IMR-90 (cell line): ENCODE data around the gene NOS3. TPM values are rescaled to one million over a fixed set of nuclear protein-coding genes. Genes with fewer than 3 reads are reported as not detected.

Experiments
- ATAC-seq: fragments of 200-7000 bp; cut with Tn5 transposase; 2 replicates; pipeline ENCODE4 v1.9.1; 2020; ENCODE audit warnings: low read depth, mild to moderate bottlenecking, moderate library complexity
- BruUV-seq: library from RNA; stranded (reverse); fragments of 400-500 nt; replicated peaks from 2 replicates; lab custom pipeline; 2021; lab: Mats Ljungman, UMichigan
- CTCF ChIA-PET: fragments of 300-600 bp; formaldehyde crosslinking; extraction: SDS; loops from one replicate; lab custom pipeline; 2021; ENCODE audit warnings: antibody characterized with exemption; lab: Yijun Ruan, JAX
- POLR2A ChIA-PET: fragments of 300-600 bp; sonication (Branson Sonifier 250); formaldehyde crosslinking; loops from one replicate; lab custom pipeline; 2022; ENCODE audit warnings: antibody characterized with exemption; ENCODE audit not compliant: unreplicated experiment; lab: Charles Lee
- DNase-seq: peaks from one replicate; pipeline ENCODE4 v3.0.0; 2013
- H2AFZ ChIP-seq: replicated peaks from 2 replicates; pipeline ENCODE3; 2013; ENCODE audit warnings: low read length, mild to moderate bottlenecking; ENCODE audit not compliant: poor library complexity
- H2AK5ac ChIP-seq: 2 replicates; pipeline ENCODE4 v1.6.1; 2013; ENCODE audit warnings: low read depth, low read length, inconsistent platforms
- H2AK9ac ChIP-seq: replicated peaks from 2 replicates; pipeline ENCODE3; 2013; ENCODE audit warnings: mild to moderate bottlenecking, low read depth, low read length, moderate library complexity; ENCODE audit not compliant: poor library complexity
- H2BK120ac ChIP-seq: 2 replicates; pipeline ENCODE4 v1.6.1; 2013; ENCODE audit warnings: low read depth, low read length, inconsistent platforms
- H2BK15ac ChIP-seq: 3 replicates; pipeline ENCODE4 v1.6.1; 2013; ENCODE audit warnings: low read depth, low read length, inconsistent platforms
- H2BK20ac ChIP-seq: 2 replicates; pipeline ENCODE4 v1.6.1; 2013; ENCODE audit warnings: low read depth, mild to moderate bottlenecking, inconsistent platforms, low read length, moderate library complexity
- H2BK5ac ChIP-seq: 2 replicates; pipeline ENCODE4 v1.6.1; 2013; ENCODE audit warnings: mild to moderate bottlenecking, low read depth, low read length, inconsistent platforms; ENCODE audit not compliant: poor library complexity, severe bottlenecking
- H3K14ac ChIP-seq: replicated peaks from 2 replicates; pipeline ENCODE4 v1.6.1; 2013; ENCODE audit warnings: low read depth, low read length, inconsistent platforms
- H3K18ac ChIP-seq: 2 replicates; pipeline ENCODE4 v1.6.1; 2013; ENCODE audit warnings: low read depth, low read length, control low read depth
- H3K23ac ChIP-seq: 2 replicates; pipeline ENCODE4 v1.6.1; 2013; ENCODE audit warnings: low read depth, low read length, inconsistent platforms
- H3K27ac ChIP-seq: 2 replicates; pipeline ENCODE4 v1.5.1; 2013; ENCODE audit warnings: mild to moderate bottlenecking, control low read depth, low read length; ENCODE audit not compliant: insufficient read depth
- H3K27me3 ChIP-seq: 2 replicates; pipeline ENCODE4 v1.6.1; 2013; ENCODE audit warnings: low read length; ENCODE audit not compliant: control insufficient read depth, insufficient read depth
- H3K36me3 ChIP-seq: 2 replicates; pipeline ENCODE4 v1.6.1; 2013; ENCODE audit warnings: low read length, mixed read lengths; ENCODE audit not compliant: control insufficient read depth, insufficient read depth
- H3K4ac ChIP-seq: 2 replicates; pipeline ENCODE4 v1.6.1; 2013; ENCODE audit warnings: low read depth, low read length, inconsistent platforms
- H3K4me1 ChIP-seq: 2 replicates; pipeline ENCODE4 v1.6.1; 2013; ENCODE audit warnings: low read length, mixed read lengths; ENCODE audit not compliant: control insufficient read depth, insufficient read depth
- H3K4me2 ChIP-seq: 2 replicates; pipeline ENCODE4 v1.6.1; 2013; ENCODE audit warnings: low read depth, mild to moderate bottlenecking, control low read depth, low read length, moderate library complexity
- H3K4me3 ChIP-seq: 2 replicates; pipeline ENCODE4 v1.5.1; 2013; ENCODE audit warnings: low read depth, mild to moderate bottlenecking, control low read depth, low read length, moderate library complexity; ENCODE audit not compliant: insufficient read depth
- H3K56ac ChIP-seq: 2 replicates; pipeline ENCODE4 v1.6.1; 2013; ENCODE audit warnings: low read length, inconsistent platforms; ENCODE audit not compliant: insufficient read depth; ENCODE audit errors: extremely low read depth
- H3K79me1 ChIP-seq, 2 experiments: 2 replicates each; pipeline ENCODE4 v1.6.1; 2013; ENCODE audit warnings: low read length in 2 of 2, inconsistent platforms in 1 of 2, low read depth in 1 of 2
- H3K9ac ChIP-seq: 2 replicates; pipeline ENCODE4 v1.6.1; 2013; ENCODE audit warnings: low read depth, low read length, control low read depth
- H3K9me1 ChIP-seq: 2 replicates; pipeline ENCODE4 v1.6.1; 2013; ENCODE audit warnings: low read length, inconsistent platforms; ENCODE audit not compliant: insufficient read depth
- H3K9me3 ChIP-seq: 2 replicates; pipeline ENCODE4 v1.6.1; 2013; ENCODE audit warnings: low read length; ENCODE audit not compliant: control insufficient read depth, insufficient read depth
- H4K20me1 ChIP-seq: 2 replicates; pipeline ENCODE4 v1.6.1; 2013; ENCODE audit warnings: low read length, inconsistent platforms; ENCODE audit not compliant: insufficient read depth
- H4K5ac ChIP-seq: 2 replicates; pipeline ENCODE4 v1.6.1; 2013; ENCODE audit warnings: mild to moderate bottlenecking, low read depth, low read length, control low read depth
- H4K8ac ChIP-seq, 2 experiments: 2 replicates each; pipeline ENCODE4 v1.6.1; 2013; ENCODE audit warnings: low read depth in 2 of 2, low read length in 2 of 2, control low read depth in 1 of 2, inconsistent platforms in 1 of 2
- H4K91ac ChIP-seq: 2 replicates; pipeline ENCODE4 v1.6.1; 2013; ENCODE audit warnings: low read depth, low read length, inconsistent platforms; ENCODE audit not compliant: insufficient read depth
- BHLHE40 ChIP-seq: fragments of 150-350 bp; IDR thresholded peaks from 2 replicates; pipeline ENCODE4 v1.6.1; 2016; ENCODE audit warnings: mild to moderate bottlenecking, low read depth, low read length
- CEBPB ChIP-seq: IDR thresholded peaks from 2 replicates; pipeline ENCODE4 v1.6.1; 2012; ENCODE audit warnings: low read depth, low read length, improper control_type of control experiment
- CHD1 ChIP-seq: IDR thresholded peaks from 2 replicates; pipeline ENCODE4 v1.6.1; 2012; ENCODE audit warnings: low read depth, low read length, improper control_type of control experiment
- CTCF ChIP-seq: conservative IDR thresholded peaks from 2 replicates; pipeline ENCODE4 v1.5.1; 2012; ENCODE audit warnings: mild to moderate bottlenecking, low read depth, low read length, improper control_type of control experiment
- FOS ChIP-seq: fragments of 150-350 bp; IDR thresholded peaks from 2 replicates; pipeline ENCODE4 v1.6.1; 2016; ENCODE audit warnings: low read depth, low read length
- MAFK ChIP-seq: IDR thresholded peaks from 2 replicates; pipeline ENCODE4 v1.6.1; 2012; ENCODE audit warnings: low read depth, low read length, improper control_type of control experiment
- MAZ ChIP-seq: IDR thresholded peaks from 2 replicates; pipeline ENCODE4 v1.6.1; 2012; ENCODE audit warnings: low read depth, mild to moderate bottlenecking, low read length, improper control_type of control experiment, moderate library complexity, borderline replicate concordance
- MXI1 ChIP-seq: IDR thresholded peaks from 2 replicates; pipeline ENCODE4 v1.6.1; 2012; ENCODE audit warnings: low read depth, mild to moderate bottlenecking, low read length, moderate library complexity, borderline replicate concordance
- NFE2L2 ChIP-seq: fragments of 150-350 bp; IDR thresholded peaks from 2 replicates; pipeline ENCODE4 v1.6.1; 2016; ENCODE audit warnings: low read depth, mild to moderate bottlenecking, low read length
- POLR2A ChIP-seq: IDR thresholded peaks from 2 replicates; pipeline ENCODE4 v1.6.1; 2012; ENCODE audit warnings: mild to moderate bottlenecking, low read depth, low read length
- RAD21 ChIP-seq: IDR thresholded peaks from 2 replicates; pipeline ENCODE4 v1.6.1; 2012; ENCODE audit warnings: low read length, improper control_type of control experiment
- RCOR1 ChIP-seq: IDR thresholded peaks from 2 replicates; pipeline ENCODE4 v1.6.1; 2012; ENCODE audit warnings: mild to moderate bottlenecking, low read length, improper control_type of control experiment; ENCODE audit not compliant: insufficient replicate concordance
- RFX5 ChIP-seq: IDR thresholded peaks from 2 replicates; pipeline ENCODE4 v1.8.0; 2012; ENCODE audit warnings: low read depth, mild to moderate bottlenecking, low read length, moderate library complexity
- WGBS, 2 experiments: methylation state at CpG; one replicate each; pipeline versions ENCODE4 v1.1.5 to v1.1.7; 2013; ENCODE audit warnings: missing lambda C conversion rate in 2 of 2; ENCODE audit not compliant: insufficient read length in 1 of 2; ENCODE audit errors: extremely low coverage in 2 of 2; 5-methylcytosine and 5-hydroxymethylcytosine counted together
- dilution Hi-C: fragments of 300-500 bp; cut with HindIII; formaldehyde crosslinking; loops from one replicate; pipeline ENCODE4 v1.14.3; 2018; ENCODE audit warnings: low sequenced_read_pairs; ENCODE audit not compliant: unreplicated experiment
- in situ Hi-C: fragments of 300-500 bp; cut with MboI; formaldehyde crosslinking; loops from 3 replicates; pipeline ENCODE4 v1.14.3; 2019; ENCODE audit warnings: low sequenced_read_pairs, inconsistent platforms, mixed read lengths
- intact Hi-C: fragments of 100-400 bp; cut with micrococcal nuclease; formaldehyde crosslinking; loops from 2 replicates; pipeline ENCODE4 v1.10.0; 2022
- polyA plus RNA-seq, 3 experiments: library from polyadenylated mRNA; depleted of rRNA; stranded (reverse); fragments of >200 nt; gene quantifications; 2 replicates each; pipeline ENCODE4 v1.2.3, GENCODE V29; 2012; ENCODE audit warnings: low replicate concordance in 1 of 3
- total RNA-seq: library from RNA; depleted of rRNA; stranded (reverse); fragments of >200 nt; gene quantifications from 2 replicates; pipeline ENCODE4 v1.2.3, GENCODE V29; 2012
- TF ChIP-seq, protein P1 (sequence below): fragments of 150-350 bp; IDR thresholded peaks from 2 replicates; pipeline ENCODE4 v1.6.1; 2017; ENCODE audit warnings: mild to moderate bottlenecking, antibody characterized with exemption, low read length, low read depth

Gene NOS3
- total and polyA plus RNA-seq, 2 of the 4 experiments (the other 2 are of a cell fraction) = 0.72 to 2.0 TPM

DNA sequence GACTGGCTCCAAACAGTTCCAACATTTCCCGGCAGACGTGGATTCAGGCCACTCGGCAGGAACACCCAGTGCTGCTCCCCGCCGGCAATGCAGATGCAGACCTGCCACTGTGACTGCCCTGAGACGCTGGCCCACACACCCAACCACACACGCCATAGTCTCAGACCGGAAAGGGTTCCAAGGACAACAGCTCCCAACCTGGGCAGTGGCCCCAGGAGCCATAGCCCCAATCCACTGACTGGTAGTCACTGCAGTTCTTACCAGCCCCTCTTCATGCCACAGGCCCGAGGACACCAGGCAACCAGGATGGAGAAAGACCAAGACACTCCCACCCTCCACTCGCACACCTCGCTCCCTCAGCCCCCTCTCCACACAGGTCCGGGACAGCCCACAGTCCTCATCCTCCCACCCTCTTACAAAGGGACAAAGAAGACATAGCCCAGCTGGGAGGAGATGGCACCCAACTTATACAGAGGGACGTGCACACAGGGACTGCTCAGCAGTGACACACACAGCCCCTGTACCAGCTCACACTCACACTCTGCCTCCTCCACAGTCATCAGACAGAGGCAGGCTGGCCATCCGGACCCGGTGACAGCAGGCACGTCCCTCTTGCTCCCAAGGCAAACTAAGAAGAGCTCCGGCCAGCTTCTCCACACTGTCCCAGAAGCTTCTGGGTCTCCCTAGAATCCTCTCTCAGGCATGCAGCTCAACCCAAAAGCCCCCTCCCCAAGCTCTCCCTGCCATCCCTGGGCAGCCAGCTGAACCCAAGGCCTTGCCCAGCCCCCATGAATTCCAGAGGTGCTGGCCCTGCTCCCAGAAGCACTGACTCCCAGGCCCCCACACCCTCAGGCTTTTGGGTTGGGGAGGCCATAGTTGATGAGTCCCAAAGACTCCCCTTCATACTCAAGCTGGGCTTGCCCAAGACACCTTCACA is 37.5 kb upstream of the NOS3 start:
- ATAC-seq (no peak), DNase-seq (no peak)
- H3K27me3 ChIP-seq = no peaks in the 10 kb centered on the region
- H3K9ac ChIP-seq = no peak overlapping the region
- no peak overlapping the region for H3K4me3 ChIP-seq
- H4K5ac ChIP-seq = no peak overlapping the region
- H3K9me1 ChIP-seq = no peaks in the 10 kb centered on the region
- no peaks in the 10 kb centered on the region for H3K9me3 ChIP-seq
- H3K4me1 ChIP-seq = peaks cover 11% of the 10 kb centered on the region; the same call in 1 of the 2 replicates
- no peak overlapping the region for H3K56ac ChIP-seq
- no peak overlapping the region for H2BK5ac ChIP-seq
- no peak overlapping the region for H3K23ac ChIP-seq
- no peak overlapping the region for H3K4ac ChIP-seq
- no peak overlapping the region; the same call in 1 of the 2 replicates for H3K4me2 ChIP-seq
- peaks cover 12% of the 10 kb centered on the region; the same call in 1 of the 2 replicates for H3K36me3 ChIP-seq
- 92% methylated on average over 8 of the region's 17 CpGs; no CpG with 5 or more reads in 1 of the 2 experiments for WGBS, 2 experiments
- H2BK20ac ChIP-seq = no peak overlapping the region
- in situ Hi-C loops = no loop called here
- CTCF ChIA-PET = interaction anchor here (1.1 to 1.5 kb wide), 2 partner anchors 10 to 55 kb away, joined by 3 to 5 read pairs; no protein-coding TSS in a partner anchor
- dilution Hi-C loops = no loop called here
- no peak overlapping the region for H3K27ac ChIP-seq
- H3K79me1 ChIP-seq = no peaks in the 10 kb centered on the region
- no peak overlapping the region for H2AK5ac ChIP-seq
- H4K91ac ChIP-seq = no peak overlapping the region
- H2AK9ac ChIP-seq = no peak overlapping the region
- no TSS peak for BruUV-seq
- no peak overlapping the region for H2BK15ac ChIP-seq
- H3K14ac ChIP-seq = no peak overlapping the region
- POLR2A ChIA-PET = no interaction called here
- H3K18ac ChIP-seq = no peak overlapping the region
- no peak overlapping the region for H2AFZ ChIP-seq
- H2BK120ac ChIP-seq = no peak overlapping the region
- no peak overlapping the region for H4K8ac ChIP-seq
- no peaks in the 10 kb centered on the region; the same call in 1 of the 2 replicates for H4K20me1 ChIP-seq
- intact Hi-C loops = no loop called here
- no peak for TF ChIP-seq RAD21
- TF ChIP-seq CTCF = no peak
- no peak for TF ChIP-seq CHD1
- no peak for TF ChIP-seq MXI1
- no peak for TF ChIP-seq MAFK
- TF ChIP-seq BHLHE40 = no peak
- no peak for TF ChIP-seq RFX5
- TF ChIP-seq, protein P1, sequence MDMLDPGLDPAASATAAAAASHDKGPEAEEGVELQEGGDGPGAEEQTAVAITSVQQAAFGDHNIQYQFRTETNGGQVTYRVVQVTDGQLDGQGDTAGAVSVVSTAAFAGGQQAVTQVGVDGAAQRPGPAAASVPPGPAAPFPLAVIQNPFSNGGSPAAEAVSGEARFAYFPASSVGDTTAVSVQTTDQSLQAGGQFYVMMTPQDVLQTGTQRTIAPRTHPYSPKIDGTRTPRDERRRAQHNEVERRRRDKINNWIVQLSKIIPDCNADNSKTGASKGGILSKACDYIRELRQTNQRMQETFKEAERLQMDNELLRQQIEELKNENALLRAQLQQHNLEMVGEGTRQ = no peak
- no peak for TF ChIP-seq CEBPB
- no peak for TF ChIP-seq NFE2L2
- TF ChIP-seq POLR2A = no peak
- TF ChIP-seq FOS = no peak
- no peak for TF ChIP-seq RCOR1
- no peak for TF ChIP-seq MAZ
